Measurements from ENCODE around the gene PRKAG3.

The PRKAG3 gene

GRCh38 chr2:218798767-218799504, 32.7 kb downstream of the PRKAG3 start:
- TF ChIP-seq, protein P1, sequence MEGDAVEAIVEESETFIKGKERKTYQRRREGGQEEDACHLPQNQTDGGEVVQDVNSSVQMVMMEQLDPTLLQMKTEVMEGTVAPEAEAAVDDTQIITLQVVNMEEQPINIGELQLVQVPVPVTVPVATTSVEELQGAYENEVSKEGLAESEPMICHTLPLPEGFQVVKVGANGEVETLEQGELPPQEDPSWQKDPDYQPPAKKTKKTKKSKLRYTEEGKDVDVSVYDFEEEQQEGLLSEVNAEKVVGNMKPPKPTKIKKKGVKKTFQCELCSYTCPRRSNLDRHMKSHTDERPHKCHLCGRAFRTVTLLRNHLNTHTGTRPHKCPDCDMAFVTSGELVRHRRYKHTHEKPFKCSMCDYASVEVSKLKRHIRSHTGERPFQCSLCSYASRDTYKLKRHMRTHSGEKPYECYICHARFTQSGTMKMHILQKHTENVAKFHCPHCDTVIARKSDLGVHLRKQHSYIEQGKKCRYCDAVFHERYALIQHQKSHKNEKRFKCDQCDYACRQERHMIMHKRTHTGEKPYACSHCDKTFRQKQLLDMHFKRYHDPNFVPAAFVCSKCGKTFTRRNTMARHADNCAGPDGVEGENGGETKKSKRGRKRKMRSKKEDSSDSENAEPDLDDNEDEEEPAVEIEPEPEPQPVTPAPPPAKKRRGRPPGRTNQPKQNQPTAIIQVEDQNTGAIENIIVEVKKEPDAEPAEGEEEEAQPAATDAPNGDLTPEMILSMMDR (IDR thresholded peaks at IDR 0.05; ENCODE audit: borderline replicate concordance, insufficient read depth, low read depth, low read length) = no peak

DNA sequence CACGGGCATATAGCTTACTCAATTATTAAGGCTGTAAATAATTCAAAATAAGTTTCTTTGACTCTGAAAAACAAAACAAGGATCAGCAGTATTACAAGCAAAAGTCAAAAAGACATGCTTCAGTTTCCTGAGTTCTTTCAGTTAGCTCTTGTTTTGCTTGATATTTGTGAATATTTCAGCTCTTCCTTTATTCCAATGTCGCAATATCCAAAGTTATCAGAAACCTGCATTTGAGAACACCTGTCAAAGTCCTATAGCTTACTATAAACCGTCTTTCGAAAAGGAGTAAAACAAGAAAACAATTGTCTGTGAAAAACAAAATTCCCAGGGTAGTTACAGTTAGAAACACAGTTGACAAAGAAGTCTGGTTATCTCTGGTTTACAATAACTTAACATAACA, 34.9 kb downstream of the PRKAG3 start:
- TF ChIP-seq, protein P1 (IDR thresholded peaks at IDR 0.05; ENCODE audit: borderline replicate concordance, insufficient read depth, low read depth, low read length) = no peak
- no peak overlapping the region for H3K4me3 ChIP-seq (ENCODE audit: low read depth, low read length)

More at GRCh38 chr2:218798767-218799504, 32.7 kb downstream of the PRKAG3 start:
- no peak overlapping the region for H3K4me3 ChIP-seq (ENCODE audit: low read depth, low read length)

DNA sequence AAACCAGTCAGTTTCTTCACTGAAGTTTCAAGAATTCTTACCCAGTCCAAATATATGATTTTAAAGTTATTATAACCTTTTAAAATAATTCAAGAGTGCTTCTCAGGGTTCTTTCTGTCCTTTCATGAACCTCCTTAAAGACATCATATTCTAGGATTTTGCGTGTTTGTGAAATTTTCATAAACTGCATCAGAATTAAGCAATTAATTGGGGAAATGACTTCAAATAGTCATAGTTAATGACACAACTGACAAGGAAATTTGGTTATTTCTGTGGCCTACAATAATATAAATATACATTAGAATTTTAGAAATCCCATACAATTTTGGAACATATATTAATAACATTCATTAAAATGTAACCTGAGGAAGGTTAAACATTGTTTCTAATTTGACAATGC, 39.2 kb downstream of the PRKAG3 start:
- H3K4me3 ChIP-seq (ENCODE audit: low read depth, low read length) = no peak overlapping the region
- TF ChIP-seq, protein P1 (IDR thresholded peaks at IDR 0.05; ENCODE audit: borderline replicate concordance, insufficient read depth, low read depth, low read length) = no peak

- TF ChIP-seq, protein P1 (IDR thresholded peaks at IDR 0.05; ENCODE audit: borderline replicate concordance, insufficient read depth, low read depth, low read length) = no peak
- no peak overlapping the region for H3K4me3 ChIP-seq (ENCODE audit: low read depth, low read length)
Observed at GRCh38 chr2:218788529-218789255, 42.9 kb downstream of the PRKAG3 start.

GRCh38 chr2:218786133-218786532, 45.5 kb downstream of the PRKAG3 start:
- TF ChIP-seq, protein P1 (IDR thresholded peaks at IDR 0.05; ENCODE audit: borderline replicate concordance, insufficient read depth, low read depth, low read length) = no peak

GRCh38 chr2:218785103-218785502, 46.5 kb downstream of the PRKAG3 start:
- TF ChIP-seq, protein P1 (IDR thresholded peaks at IDR 0.05; ENCODE audit: borderline replicate concordance, insufficient read depth, low read depth, low read length) = no peak

More at GRCh38 chr2:218786133-218786532, 45.5 kb downstream of the PRKAG3 start:
- H3K4me3 ChIP-seq (ENCODE audit: low read depth, low read length) = no peak overlapping the region

More at GRCh38 chr2:218785103-218785502, 46.5 kb downstream of the PRKAG3 start:
- no peak overlapping the region for H3K4me3 ChIP-seq (ENCODE audit: low read depth, low read length)
